ENCODE results near the gene EIF3D.
A peak's percentile ranks its signal among the peaks of the same experiment; 100 is the strongest.

The EIF3D gene

DNA sequence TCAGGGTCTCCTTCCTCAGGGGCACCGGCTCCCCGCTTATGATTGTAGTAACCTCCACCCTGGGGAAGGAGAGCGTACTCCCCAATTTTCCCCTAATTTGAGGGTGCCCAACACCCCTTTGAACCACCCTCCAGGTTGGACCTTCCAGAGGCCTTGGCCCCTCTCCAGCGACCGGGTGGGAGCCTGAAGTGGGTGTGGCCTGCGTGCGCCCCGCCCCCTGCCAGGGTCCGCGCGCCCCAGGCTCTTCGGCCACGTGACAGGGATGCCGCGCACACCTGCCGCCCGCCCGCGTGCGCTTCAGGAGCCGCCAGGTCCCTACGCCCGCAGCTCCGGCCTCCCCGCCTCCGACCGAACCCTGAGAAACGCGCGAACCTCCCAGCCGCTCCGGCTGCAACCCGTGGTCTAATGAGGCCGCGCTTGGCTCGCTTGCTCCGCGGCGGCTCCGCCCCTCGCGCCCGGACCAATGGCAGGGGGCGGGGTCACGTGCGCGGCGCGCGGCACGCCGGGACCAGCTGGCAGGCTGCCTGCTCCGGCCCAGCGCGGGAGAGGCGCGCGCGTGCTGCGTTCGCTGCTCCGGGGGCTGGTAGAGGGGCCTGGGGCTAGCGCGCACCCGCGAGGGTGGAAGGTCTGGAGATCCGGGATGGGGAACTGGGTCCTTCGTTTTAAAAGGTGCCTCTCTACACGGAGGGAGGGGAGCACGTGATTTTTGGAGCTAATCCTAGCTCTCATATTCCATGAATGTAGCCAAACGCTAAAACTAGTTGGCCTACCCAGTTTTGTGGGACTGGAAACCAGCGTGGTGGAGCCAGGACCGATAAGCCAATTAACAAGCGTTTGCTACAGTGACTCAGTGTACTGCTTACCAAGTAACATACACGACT, 22.1 kb downstream of the EIF3D start, which contains the start of gene FOXRED2:
Gene FOXRED2, minus strand, starts transcription at position 404 of the 881 bp plus-strand sequence. CDS start 618 bp downstream, outside the sequence.
- peak; percentile 90 for DNase-seq (ENCODE audit: low spot score)

- no peak for DNase-seq (ENCODE audit: low spot score)
These were observed 22.8 kb downstream of the EIF3D start for GRCh38 chr22:36505998-36506635.

- DNase-seq (ENCODE audit: low spot score), result no peak
These were observed 30.9 kb downstream of the EIF3D start for GRCh38 chr22:36497910-36498665.

DNA sequence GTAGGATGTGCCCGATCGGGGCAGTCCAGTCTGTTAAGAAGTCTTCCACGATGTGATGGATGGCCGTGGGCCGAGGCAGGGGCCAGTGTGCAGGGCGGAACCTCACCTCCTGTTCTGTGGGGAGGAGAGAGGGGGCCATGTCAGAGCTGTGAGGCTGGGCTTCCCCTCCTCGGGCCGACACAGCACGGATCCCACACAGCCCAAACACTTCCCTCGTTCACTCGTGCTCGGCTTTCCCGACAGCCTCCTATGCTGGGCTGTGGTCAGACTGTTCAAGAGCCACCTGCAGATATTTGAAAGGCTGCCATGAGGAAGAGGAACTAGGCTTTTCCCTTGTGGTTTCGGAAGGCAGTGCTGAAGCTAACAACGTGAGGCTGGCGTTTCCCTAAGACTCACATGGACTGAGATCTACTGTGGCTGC, 35.3 kb downstream of the EIF3D start:
- no peak for DNase-seq (ENCODE audit: low spot score)

GRCh38 chr22:36492109-36492508, 36.9 kb downstream of the EIF3D start:
- no peak for DNase-seq (ENCODE audit: low spot score)

GRCh38 chr22:36491155-36491554, 37.8 kb downstream of the EIF3D start:
- DNase-seq (ENCODE audit: low spot score), result no peak

DNA sequence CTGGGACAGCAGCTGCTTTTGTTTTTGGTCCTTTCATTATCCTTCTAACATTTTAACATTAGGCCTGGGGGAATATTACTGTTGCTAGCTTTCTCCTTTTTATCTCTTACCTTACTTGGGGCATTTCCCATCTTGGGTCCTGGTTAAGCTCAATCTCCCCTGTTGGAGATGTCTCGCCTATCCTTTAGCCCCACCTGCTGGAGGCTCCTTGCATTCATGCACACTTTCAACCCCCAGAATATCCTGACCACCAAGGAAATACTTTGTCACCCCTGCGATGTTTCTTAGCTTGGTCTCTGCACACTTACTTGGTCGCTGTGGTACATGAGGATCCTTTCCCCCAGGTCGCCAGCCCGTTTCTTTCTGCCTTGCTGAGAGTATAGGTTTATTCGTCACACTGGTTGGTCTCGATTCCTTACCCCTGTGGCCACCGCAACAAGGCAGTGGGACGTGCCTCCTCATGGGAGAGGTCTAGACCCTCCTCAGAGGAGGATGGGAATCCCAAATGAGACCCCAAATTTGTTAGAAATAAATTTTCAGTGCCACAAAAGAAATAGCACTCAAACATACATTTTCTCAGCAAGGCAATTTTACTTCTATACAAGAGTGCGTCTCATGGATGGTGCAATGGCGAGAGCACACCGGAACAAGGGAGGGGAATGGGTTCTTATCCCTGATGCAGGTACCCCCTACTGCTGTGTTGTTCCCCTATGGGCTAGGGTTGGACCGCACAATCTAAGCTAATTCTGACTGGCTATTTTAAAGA, 42.2 kb downstream of the EIF3D start:
- peak; percentile 51 for DNase-seq (ENCODE audit: low spot score)

DNA sequence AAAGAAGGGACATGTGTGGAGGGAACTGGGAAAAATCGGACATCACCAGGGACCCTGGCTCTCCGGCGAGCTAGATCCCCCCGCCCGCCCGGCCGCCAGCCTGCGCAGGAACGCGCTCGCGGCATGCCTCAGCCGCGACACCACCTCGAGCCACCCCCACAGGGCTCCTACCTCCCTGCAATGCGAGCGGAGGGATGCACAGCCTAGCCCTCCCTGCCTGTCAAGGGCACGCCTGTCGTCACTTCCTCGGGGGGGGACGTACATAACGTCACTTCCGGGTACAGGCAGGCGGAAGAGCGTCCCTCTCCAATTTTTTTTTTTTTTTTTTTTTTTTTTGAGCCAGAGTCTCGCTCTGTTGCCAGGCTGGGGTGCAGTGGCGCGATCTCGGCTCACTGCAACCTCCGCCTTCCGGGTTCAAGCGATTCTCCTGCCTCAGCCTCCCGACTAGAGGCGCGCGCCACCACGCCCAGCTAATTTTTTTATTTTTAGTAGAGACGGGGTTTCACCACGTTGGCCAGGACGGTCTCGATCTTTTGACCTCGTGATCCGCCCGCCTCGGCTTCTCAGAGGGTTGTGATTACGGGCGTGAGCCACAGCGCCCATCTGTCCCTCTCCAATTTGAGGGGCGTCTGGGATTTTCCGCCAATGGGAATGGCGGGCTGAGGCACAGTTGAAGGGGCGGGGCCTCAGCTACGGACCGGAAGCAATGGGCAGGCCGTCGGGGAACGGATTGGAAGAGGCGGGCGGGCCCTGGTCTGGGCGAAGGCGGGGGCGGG, 47.4 kb downstream of the EIF3D start, which contains the start of gene TXN2:
Gene TXN2, minus strand, starts transcription at position 248 of the 776 bp plus-strand sequence. CDS start 803 bp downstream, outside the sequence.
- peak; percentile 97 for DNase-seq (ENCODE audit: low spot score)

- DNase-seq (ENCODE audit: low spot score), result no peak
These were observed 48.0 kb downstream of the EIF3D start for GRCh38 chr22:36480941-36481392.

DNA sequence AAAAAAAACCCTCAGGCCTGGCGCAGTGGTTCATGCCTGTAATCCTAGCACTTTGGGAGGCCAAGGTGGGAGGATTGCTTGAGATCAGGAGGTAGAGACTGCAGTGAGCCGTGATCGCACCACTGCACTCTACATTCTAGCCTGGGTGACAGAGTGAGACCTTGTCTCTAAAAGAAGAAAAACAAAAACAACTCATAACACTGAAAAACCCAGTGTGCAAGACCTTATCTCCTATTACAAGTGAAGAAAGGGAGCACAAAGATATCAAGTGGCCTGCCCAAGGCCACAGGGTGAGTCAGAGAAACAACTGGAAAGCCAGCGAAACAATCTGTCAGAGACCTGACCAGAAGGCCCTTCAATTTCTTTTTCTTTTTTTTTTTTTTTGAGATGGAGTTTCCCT, 50.0 kb downstream of the EIF3D start:
- no peak for DNase-seq (ENCODE audit: low spot score)

GRCh38 chr22:36475341-36475740, 53.6 kb downstream of the EIF3D start:
- DNase-seq (ENCODE audit: low spot score), result no peak

DNA sequence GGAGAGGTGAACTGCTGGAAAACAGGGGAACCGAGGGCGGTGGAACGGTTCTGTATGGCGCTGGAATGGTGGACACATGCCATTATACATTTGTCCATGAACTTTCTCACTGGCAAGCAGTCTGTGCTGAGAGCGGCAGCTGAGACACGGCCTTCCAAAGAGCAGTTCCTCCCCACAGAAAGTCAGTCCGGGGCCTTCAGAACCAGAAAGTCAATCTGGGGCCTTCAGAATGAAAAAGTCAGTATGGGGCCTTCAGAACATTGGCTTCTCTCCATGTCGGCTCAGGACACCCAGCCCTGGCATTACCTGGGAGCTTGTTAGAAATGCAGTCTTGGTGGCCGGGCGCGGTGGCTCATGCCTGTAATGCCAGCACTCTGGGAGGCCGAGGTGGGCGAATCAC, 56.3 kb downstream of the EIF3D start:
- no peak for DNase-seq (ENCODE audit: low spot score)

DNA sequence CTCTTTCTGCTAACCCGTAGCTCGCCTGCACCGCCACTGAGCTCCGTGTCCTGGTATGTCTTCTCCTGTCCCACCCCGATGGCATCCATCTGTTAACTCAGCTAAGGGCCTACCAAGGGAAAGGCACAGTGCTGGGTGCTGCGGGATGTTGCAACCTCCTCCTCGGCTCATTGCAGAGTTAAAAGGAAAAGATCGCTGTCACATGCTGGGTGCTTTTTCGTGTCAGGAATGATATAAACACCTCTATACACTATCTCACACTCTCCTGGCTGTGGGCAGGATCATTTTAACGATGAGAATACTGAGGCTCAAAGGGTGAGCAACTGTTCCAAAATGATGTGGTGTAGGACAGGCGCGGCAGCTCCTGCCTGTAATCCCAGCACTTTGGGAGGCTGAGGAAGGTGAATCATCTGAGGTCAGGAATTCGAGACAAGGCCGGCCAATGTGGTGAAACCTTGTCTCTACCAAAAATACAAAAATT, 57.6 kb downstream of the EIF3D start:
- DNase-seq (ENCODE audit: low spot score), result no peak

GRCh38 chr22:36470994-36471331, 58.0 kb downstream of the EIF3D start:
- no peak for DNase-seq (ENCODE audit: low spot score)

- peak; percentile 74 for DNase-seq (ENCODE audit: low spot score)
These were observed 58.6 kb downstream of the EIF3D start for GRCh38 chr22:36470162-36470993.

GRCh38 chr22:36469094-36469710, 59.8 kb downstream of the EIF3D start:
- no peak for DNase-seq (ENCODE audit: low spot score)

- DNase-seq (ENCODE audit: low spot score), result no peak
These were observed 61.0 kb downstream of the EIF3D start for GRCh38 chr22:36467946-36468345.

DNA sequence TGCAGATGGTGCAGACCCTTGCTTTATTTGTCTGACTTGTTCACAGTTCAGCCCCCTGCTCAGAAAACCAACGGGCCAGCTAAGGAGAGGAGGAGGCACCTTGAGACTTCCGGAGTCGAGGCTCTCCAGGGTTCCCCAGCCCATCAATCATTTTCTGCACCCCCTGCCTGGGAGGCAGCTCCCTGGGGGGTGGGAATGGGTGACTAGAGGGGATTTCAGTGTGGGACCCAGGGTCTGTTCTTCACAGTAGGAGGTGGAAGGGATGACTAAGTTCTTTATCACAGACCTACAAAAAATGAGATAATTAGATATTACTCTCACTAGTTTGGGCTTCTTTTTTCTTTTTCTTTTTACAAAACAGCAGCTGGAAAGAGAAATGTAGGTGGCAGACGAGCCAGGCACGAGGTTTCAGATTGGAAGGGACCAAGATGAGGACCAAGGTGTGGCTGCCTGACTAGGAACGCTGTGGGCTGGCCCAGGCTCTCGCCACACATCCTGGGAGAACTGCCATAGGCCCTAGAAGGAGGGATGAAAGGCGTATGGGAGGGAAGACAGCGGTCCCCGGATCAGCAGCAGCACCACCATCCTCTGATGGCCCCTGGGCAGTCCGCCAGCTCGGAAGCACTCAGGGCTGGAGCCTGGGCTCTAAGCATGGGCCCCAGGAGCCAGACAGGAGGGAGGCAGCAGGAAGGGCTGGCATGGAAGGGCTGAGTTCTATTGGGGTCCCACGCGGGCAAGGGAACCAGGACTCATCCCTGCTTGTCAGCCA, 61.7 kb downstream of the EIF3D start:
- DNase-seq (ENCODE audit: low spot score), result no peak

Data from SK-N-DZ (cell line).